ENCODE data around the gene LMAN2L. TPM values are rescaled to one million over a fixed set of nuclear protein-coding genes. Genes with fewer than 3 reads are reported as not detected.

LMAN2L gene
- polyA plus RNA-seq, 1 donor = 30.0 TPM

GRCh38 chr2:96715658-96716057, 24.2 kb downstream of the LMAN2L start:
- H3K4me3 ChIP-seq (ENCODE audit: low read length) = no peak overlapping the region
- H3K27ac ChIP-seq (ENCODE audit: low read length) = no peak overlapping the region
- H3K9me3 ChIP-seq (ENCODE audit: control insufficient read depth, low read depth, low read length) = no peaks in the 10 kb centered on the region
- no peak for DNase-seq
- peaks cover 7% of the 10 kb centered on the region for H3K4me1 ChIP-seq (ENCODE audit: control insufficient read depth, insufficient read depth, low read length)
- no peaks in the 10 kb centered on the region for H3K27me3 ChIP-seq (ENCODE audit: control insufficient read depth, insufficient read depth, low read length)
- H3K36me3 ChIP-seq (ENCODE audit: control insufficient read depth, insufficient read depth, low read length) = peaks cover 41% of the 10 kb centered on the region
- 80% methylated on average over 1 of the region's 5 CpGs for WGBS (ENCODE audit: insufficient coverage, low lambda C conversion rate)

GRCh38 chr2:96710985-96711384, 28.9 kb downstream of the LMAN2L start:
- DNase-seq = no peak
- no peak overlapping the region for H3K27ac ChIP-seq (ENCODE audit: low read length)
- WGBS (ENCODE audit: insufficient coverage, low lambda C conversion rate) = 92% methylated on average over 3 of the region's 3 CpGs

GRCh38 chr2:96703021-96703751, 36.7 kb downstream of the LMAN2L start:
- H3K36me3 ChIP-seq (ENCODE audit: control insufficient read depth, insufficient read depth, low read length) = peaks cover 65% of the 10 kb centered on the region
- H3K27ac ChIP-seq (ENCODE audit: low read length) = no peak overlapping the region
- H3K4me1 ChIP-seq (ENCODE audit: control insufficient read depth, insufficient read depth, low read length) = no peaks in the 10 kb centered on the region
- H3K4me3 ChIP-seq (ENCODE audit: low read length) = no peak overlapping the region
- no CpG with 5 or more reads among the region's 16 CpGs for WGBS (ENCODE audit: insufficient coverage, low lambda C conversion rate)
- no peaks in the 10 kb centered on the region for H3K27me3 ChIP-seq (ENCODE audit: control insufficient read depth, insufficient read depth, low read length)
- no peaks in the 10 kb centered on the region for H3K9me3 ChIP-seq (ENCODE audit: control insufficient read depth, low read depth, low read length)
- no peak for DNase-seq

More at GRCh38 chr2:96710985-96711384, 28.9 kb downstream of the LMAN2L start:
- no peaks in the 10 kb centered on the region for H3K27me3 ChIP-seq (ENCODE audit: control insufficient read depth, insufficient read depth, low read length)
- H3K36me3 ChIP-seq (ENCODE audit: control insufficient read depth, insufficient read depth, low read length) = peaks cover 71% of the 10 kb centered on the region
- H3K9me3 ChIP-seq (ENCODE audit: control insufficient read depth, low read depth, low read length) = no peaks in the 10 kb centered on the region
- H3K4me1 ChIP-seq (ENCODE audit: control insufficient read depth, insufficient read depth, low read length) = peaks cover 7% of the 10 kb centered on the region
- H3K4me3 ChIP-seq (ENCODE audit: low read length) = no peak overlapping the region

- Histone ChIP-seq H3K36me3 (ENCODE audit: control insufficient read depth, insufficient read depth, low read length) (peaks cover 57% of the 10 kb centered on the region), H3K9me3 (ENCODE audit: control insufficient read depth, low read depth, low read length) (no peaks in the 10 kb centered on the region), H3K4me1 (ENCODE audit: control insufficient read depth, insufficient read depth, low read length) (no peaks in the 10 kb centered on the region), H3K4me3 (ENCODE audit: low read length) (no peak overlapping the region), H3K27ac (ENCODE audit: low read length) (no peak overlapping the region), H3K27me3 (ENCODE audit: control insufficient read depth, insufficient read depth, low read length) (no peaks in the 10 kb centered on the region)
- no peak for DNase-seq
- no CpG with 5 or more reads among the region's 17 CpGs for WGBS (ENCODE audit: insufficient coverage, low lambda C conversion rate)
Observed at GRCh38 chr2:96702098-96702785, 37.6 kb downstream of the LMAN2L start.

GRCh38 chr2:96701636-96702035, 38.2 kb downstream of the LMAN2L start:
- H3K36me3 ChIP-seq (ENCODE audit: control insufficient read depth, insufficient read depth, low read length) = peaks cover 51% of the 10 kb centered on the region
- no CpG with 5 or more reads among the region's 6 CpGs for WGBS (ENCODE audit: insufficient coverage, low lambda C conversion rate)

GRCh38 chr2:96700086-96700485, 39.8 kb downstream of the LMAN2L start:
- WGBS (ENCODE audit: insufficient coverage, low lambda C conversion rate) = no CpG with 5 or more reads among the region's 8 CpGs
- Histone ChIP-seq H3K4me1 (ENCODE audit: control insufficient read depth, insufficient read depth, low read length) (no peaks in the 10 kb centered on the region), H3K9me3 (ENCODE audit: control insufficient read depth, low read depth, low read length) (no peaks in the 10 kb centered on the region), H3K4me3 (ENCODE audit: low read length) (no peak overlapping the region), H3K27me3 (ENCODE audit: control insufficient read depth, insufficient read depth, low read length) (no peaks in the 10 kb centered on the region), H3K36me3 (ENCODE audit: control insufficient read depth, insufficient read depth, low read length) (peaks cover 37% of the 10 kb centered on the region), H3K27ac (ENCODE audit: low read length) (no peak overlapping the region)
- no peak for DNase-seq

More at GRCh38 chr2:96701636-96702035, 38.2 kb downstream of the LMAN2L start:
- Histone ChIP-seq H3K4me3 (ENCODE audit: low read length) (no peak overlapping the region), H3K27me3 (ENCODE audit: control insufficient read depth, insufficient read depth, low read length) (no peaks in the 10 kb centered on the region), H3K9me3 (ENCODE audit: control insufficient read depth, low read depth, low read length) (no peaks in the 10 kb centered on the region), H3K27ac (ENCODE audit: low read length) (no peak overlapping the region), H3K4me1 (ENCODE audit: control insufficient read depth, insufficient read depth, low read length) (no peaks in the 10 kb centered on the region)
- no peak for DNase-seq

- no CpG with 5 or more reads among the region's 9 CpGs for WGBS (ENCODE audit: insufficient coverage, low lambda C conversion rate)
- DNase-seq = no peak
- H3K27me3 ChIP-seq (ENCODE audit: control insufficient read depth, insufficient read depth, low read length) = no peaks in the 10 kb centered on the region
- no peak overlapping the region for H3K27ac ChIP-seq (ENCODE audit: low read length)
- H3K36me3 ChIP-seq (ENCODE audit: control insufficient read depth, insufficient read depth, low read length) = peaks cover 33% of the 10 kb centered on the region
- no peak overlapping the region for H3K4me3 ChIP-seq (ENCODE audit: low read length)
- H3K4me1 ChIP-seq (ENCODE audit: control insufficient read depth, insufficient read depth, low read length) = no peaks in the 10 kb centered on the region
- no peaks in the 10 kb centered on the region for H3K9me3 ChIP-seq (ENCODE audit: control insufficient read depth, low read depth, low read length)
Observed at GRCh38 chr2:96699621-96700020, 40.2 kb downstream of the LMAN2L start.

- H3K27ac ChIP-seq (ENCODE audit: low read length) = no peak overlapping the region
- H3K4me1 ChIP-seq (ENCODE audit: control insufficient read depth, insufficient read depth, low read length) = no peaks in the 10 kb centered on the region
- no CpG with 5 or more reads among the region's 6 CpGs for WGBS (ENCODE audit: insufficient coverage, low lambda C conversion rate)
- no peak for DNase-seq
- no peaks in the 10 kb centered on the region for H3K27me3 ChIP-seq (ENCODE audit: control insufficient read depth, insufficient read depth, low read length)
- peaks cover 27% of the 10 kb centered on the region for H3K36me3 ChIP-seq (ENCODE audit: control insufficient read depth, insufficient read depth, low read length)
- H3K9me3 ChIP-seq (ENCODE audit: control insufficient read depth, low read depth, low read length) = no peaks in the 10 kb centered on the region
- H3K4me3 ChIP-seq (ENCODE audit: low read length) = no peak overlapping the region
Observed at GRCh38 chr2:96699021-96699420, 40.8 kb downstream of the LMAN2L start.

- WGBS (ENCODE audit: insufficient coverage, low lambda C conversion rate) = no CpG with 5 or more reads among the region's 14 CpGs
Observed at GRCh38 chr2:96698221-96698861, 41.5 kb downstream of the LMAN2L start.

GRCh38 chr2:96697476-96697875, 42.4 kb downstream of the LMAN2L start:
- no peak overlapping the region for H3K4me3 ChIP-seq (ENCODE audit: low read length)
- no peaks in the 10 kb centered on the region for H3K4me1 ChIP-seq (ENCODE audit: control insufficient read depth, insufficient read depth, low read length)
- peaks cover 15% of the 10 kb centered on the region for H3K36me3 ChIP-seq (ENCODE audit: control insufficient read depth, insufficient read depth, low read length)
- no peak for DNase-seq
- H3K9me3 ChIP-seq (ENCODE audit: control insufficient read depth, low read depth, low read length) = no peaks in the 10 kb centered on the region
- WGBS (ENCODE audit: insufficient coverage, low lambda C conversion rate) = no CpG with 5 or more reads among the region's 2 CpGs
- no peaks in the 10 kb centered on the region for H3K27me3 ChIP-seq (ENCODE audit: control insufficient read depth, insufficient read depth, low read length)
- H3K27ac ChIP-seq (ENCODE audit: low read length) = no peak overlapping the region

More at GRCh38 chr2:96698221-96698861, 41.5 kb downstream of the LMAN2L start:
- Histone ChIP-seq H3K27me3 (ENCODE audit: control insufficient read depth, insufficient read depth, low read length) (no peaks in the 10 kb centered on the region), H3K4me1 (ENCODE audit: control insufficient read depth, insufficient read depth, low read length) (no peaks in the 10 kb centered on the region), H3K9me3 (ENCODE audit: control insufficient read depth, low read depth, low read length) (no peaks in the 10 kb centered on the region), H3K4me3 (ENCODE audit: low read length) (no peak overlapping the region), H3K36me3 (ENCODE audit: control insufficient read depth, insufficient read depth, low read length) (peaks cover 23% of the 10 kb centered on the region), H3K27ac (ENCODE audit: low read length) (no peak overlapping the region)
- no peak for DNase-seq

All from large intestine (tissue), 3 donors.